PC-3 (cell line): ENCODE measurements around the gene EGF. TPM values are rescaled to one million over a fixed set of nuclear protein-coding genes. Genes with fewer than 3 reads are reported as not detected.
A peak's percentile ranks its signal among the peaks of the same experiment; 100 is the strongest.

Experiments used
- ATAC-seq: fragments of 200-7000 bp; cut with Tn5 transposase; 2 replicates; pipeline ENCODE4 v1.9.1; 2020; ENCODE audit warnings: mild to moderate bottlenecking, moderate library complexity
- BruUV-seq: library from RNA; stranded (reverse); fragments of 400-500 nt; replicated peaks from 2 replicates; lab custom pipeline; 2021; lab: Mats Ljungman, UMichigan
- CTCF ChIA-PET: fragments of 300-600 bp; sonication (Branson Sonifier 250); formaldehyde crosslinking; loops from one replicate; lab custom pipeline; 2022; ENCODE audit warnings: antibody characterized with exemption; lab: Charles Lee
- POLR2A ChIA-PET: fragments of 300-600 bp; sonication (Branson Sonifier 250); formaldehyde crosslinking; loops from one replicate; lab custom pipeline; 2022; ENCODE audit warnings: antibody characterized with exemption; ENCODE audit not compliant: unreplicated experiment; lab: Charles Lee
- DNase-seq: peaks from one replicate; pipeline ENCODE4 v3.0.0-alpha.2; 2015
- H2AFZ ChIP-seq: fragments of 300-600 bp; sonication (generic); 2 replicates; pipeline ENCODE4 v1.6.0; 2016; ENCODE audit warnings: antibody characterized with exemption, low read length
- H3F3A ChIP-seq: fragments of 300-600 bp; sonication (generic); one replicate; pipeline ENCODE4 v1.6.0; 2017; ENCODE audit warnings: antibody characterized with exemption, low read length, control low read depth, mild to moderate bottlenecking; ENCODE audit not compliant: unreplicated experiment
- H3K27ac ChIP-seq: fragments of 300-600 bp; sonication (generic); 2 replicates; pipeline ENCODE4 v1.5.1; 2016; ENCODE audit warnings: mild to moderate bottlenecking, low read length
- H3K27me3 ChIP-seq: fragments of 300-600 bp; sonication (generic); 2 replicates; pipeline ENCODE4 v1.6.1; 2016; ENCODE audit warnings: low read length, mixed read lengths
- H3K36me3 ChIP-seq: fragments of 300-600 bp; sonication (generic); 2 replicates; pipeline ENCODE4 v1.6.1; 2016; ENCODE audit warnings: low read depth, mixed run types, low read length, mixed read lengths
- H3K4me1 ChIP-seq: fragments of 300-600 bp; sonication (generic); 2 replicates; pipeline ENCODE4 v1.5.1; 2016; ENCODE audit warnings: low read length; ENCODE audit not compliant: insufficient read depth
- H3K4me2 ChIP-seq: fragments of 300-600 bp; sonication (generic); 2 replicates; pipeline ENCODE4 v1.6.0; 2016; ENCODE audit warnings: low read length
- H3K4me3 ChIP-seq: fragments of 300-600 bp; sonication (generic); 2 replicates; pipeline ENCODE4 v1.5.1; 2016; ENCODE audit warnings: mild to moderate bottlenecking, low read length, mixed read lengths
- H3K79me2 ChIP-seq: fragments of 300-600 bp; sonication (generic); 2 replicates; pipeline ENCODE4 v1.6.1; 2017; ENCODE audit warnings: low read length, mixed read lengths
- H3K9ac ChIP-seq: fragments of 300-600 bp; sonication (generic); 2 replicates; pipeline ENCODE4 v1.6.0; 2016; ENCODE audit warnings: mild to moderate bottlenecking, low read length
- H3K9me2 ChIP-seq: fragments of 300-600 bp; sonication (generic); replicated peaks from 2 replicates; pipeline ENCODE4 v1.6.1; 2016; ENCODE audit warnings: mixed run types, low read length, mixed read lengths
- H3K9me3 ChIP-seq: fragments of 300-600 bp; sonication (generic); 2 replicates; pipeline ENCODE4 v1.6.1; 2016; ENCODE audit warnings: low read length, mixed read lengths
- H4K20me1 ChIP-seq: fragments of 300-600 bp; sonication (generic); 2 replicates; pipeline ENCODE4 v1.6.1; 2016; ENCODE audit warnings: low read length, mixed read lengths
- CTCF ChIP-seq: fragments of 300-600 bp; sonication (generic); conservative IDR thresholded peaks from 2 replicates; pipeline ENCODE4 v1.5.1; 2017; ENCODE audit warnings: antibody characterized with exemption, low read depth, mild to moderate bottlenecking, low read length
- EZH2 ChIP-seq: fragments of 300-600 bp; sonication (generic); IDR thresholded peaks from one replicate; pipeline ENCODE4 v1.6.1; 2017; ENCODE audit warnings: antibody characterized with exemption, mild to moderate bottlenecking, low read length; ENCODE audit not compliant: unreplicated experiment
- EZH2phosphoT487 ChIP-seq: fragments of 300-600 bp; sonication (generic); IDR thresholded peaks from 2 replicates; pipeline ENCODE4 v1.6.1; 2018; ENCODE audit warnings: mild to moderate bottlenecking, antibody characterized with exemption, low read length, borderline replicate concordance
- intact Hi-C: fragments of 100-400 bp; cut with micrococcal nuclease; formaldehyde crosslinking; loops from 2 replicates; pipeline ENCODE4 v1.9.0; 2023
- total RNA-seq: library from RNA; depleted of rRNA; stranded (reverse); fragments of >200 nt; gene quantifications from 2 replicates; pipeline ENCODE4 v1.2.3, GENCODE V29; 2014

Gene EGF
- total RNA-seq, 1 experiment from 2014 or later, result 6.1 TPM

- no peaks in the 10 kb centered on the region for H4K20me1 ChIP-seq
- no peaks in the 10 kb centered on the region for H3K9me3 ChIP-seq
- 0 out of 2 replicates have a peak overlapping the region, but pooled peaks have one; percentile 40 for H2AFZ ChIP-seq
- no peak overlapping the region for H3K27ac ChIP-seq
- BruUV-seq, result no TSS peak
- H3K36me3 ChIP-seq, result no peaks in the 10 kb centered on the region
- intact Hi-C loops, result no loop called here
- TF ChIP-seq EZH2, result no peak
- no peak for TF ChIP-seq CTCF
- TF ChIP-seq EZH2phosphoT487, result no peak
- ChIA-PET POLR2A (no interaction called here), CTCF (no interaction called here)
- H3K4me1 ChIP-seq, result peaks cover 29% of the 10 kb centered on the region
- peak overlapping the region; percentile 96 for H3K4me2 ChIP-seq
- H3K9ac ChIP-seq, result no peak overlapping the region
- peaks cover 37% of the 10 kb centered on the region for H3K79me2 ChIP-seq
- H3F3A ChIP-seq, result no peaks in the 10 kb centered on the region
- H3K27me3 ChIP-seq, result no peaks in the 10 kb centered on the region
- no peaks in the 10 kb centered on the region for H3K9me2 ChIP-seq
- peak overlapping the region; percentile 80 for H3K4me3 ChIP-seq
- DNase-seq, result no peak
- ATAC-seq, result no peak
Measured at GRCh38 chr4:109914322-109914721, 1.6 kb downstream of the EGF start.

DNA sequence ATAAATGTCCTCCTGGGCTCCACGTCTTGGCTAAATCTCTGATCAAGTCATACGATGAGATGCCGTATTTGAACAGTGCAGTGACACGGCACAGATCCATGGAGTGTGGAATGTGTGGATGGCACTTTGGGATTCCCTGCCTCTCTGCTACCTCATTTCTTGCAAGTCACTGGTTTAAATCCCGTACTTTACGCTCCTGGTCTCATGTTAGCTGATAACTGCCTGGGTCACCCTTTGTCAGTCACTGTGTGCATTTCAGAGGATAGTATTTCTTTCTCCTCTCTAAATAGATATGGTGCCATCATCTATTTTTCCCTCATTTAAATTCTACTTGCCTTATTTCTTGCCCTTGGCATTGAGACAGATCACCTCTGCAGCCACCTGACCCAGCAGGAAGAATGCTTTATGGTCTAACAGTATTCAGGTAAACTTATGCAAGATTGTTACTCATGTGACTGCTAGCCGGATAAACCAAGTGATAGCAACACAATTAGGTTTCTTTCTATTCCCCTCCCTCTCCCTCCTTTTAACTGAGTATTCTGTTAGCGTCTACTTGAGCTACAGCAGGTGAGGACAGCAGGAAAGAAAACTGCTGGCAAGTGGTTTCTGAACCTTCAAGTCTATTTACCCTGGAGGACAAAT is 2.8 kb downstream of the EGF start:
- Histone ChIP-seq H3K27me3 (no peaks in the 10 kb centered on the region), H2AFZ (no peak overlapping the region), H4K20me1 (no peaks in the 10 kb centered on the region), H3K4me3 (no peak overlapping the region), H3K4me2 (peak overlapping the region; percentile 21; the same call in 1 of the 2 replicates), H3F3A (no peaks in the 10 kb centered on the region), H3K4me1 (peaks cover 29% of the 10 kb centered on the region), H3K9me3 (no peaks in the 10 kb centered on the region), H3K27ac (no peak overlapping the region), H3K9me2 (no peaks in the 10 kb centered on the region), H3K9ac (no peak overlapping the region), H3K36me3 (no peaks in the 10 kb centered on the region), H3K79me2 (peaks cover 37% of the 10 kb centered on the region)
- no TSS peak for BruUV-seq
- intact Hi-C loops, result no loop called here
- DNase-seq (no peak), ATAC-seq (no peak)
- POLR2A ChIA-PET, result no interaction called here
- TF ChIP-seq EZH2phosphoT487, result no peak
- TF ChIP-seq EZH2, result no peak
- TF ChIP-seq CTCF, result no peak
- CTCF ChIA-PET, result no interaction called here

- Histone ChIP-seq H3K79me2 (peaks cover 37% of the 10 kb centered on the region), H3K4me1 (peaks cover 34% of the 10 kb centered on the region), H3K4me2 (peak overlapping the region; percentile 21), H3K9me2 (no peaks in the 10 kb centered on the region), H3K36me3 (no peaks in the 10 kb centered on the region), H4K20me1 (no peaks in the 10 kb centered on the region), H3K9me3 (no peaks in the 10 kb centered on the region), H3K4me3 (no peak overlapping the region), H2AFZ (no peak overlapping the region), H3K27ac (no peak overlapping the region), H3F3A (no peaks in the 10 kb centered on the region), H3K27me3 (no peaks in the 10 kb centered on the region), H3K9ac (no peak overlapping the region)
- TF ChIP-seq EZH2, result no peak
- CTCF ChIA-PET, result no interaction called here
- intact Hi-C loops, result no loop called here
- ATAC-seq (no peak), DNase-seq (no peak)
- BruUV-seq, result no TSS peak
- POLR2A ChIA-PET, result no interaction called here
Measured at GRCh38 chr4:109916027-109916409, 3.3 kb downstream of the EGF start.
